Measurements from ENCODE around the gene NEUROG1.
A peak's percentile ranks its signal among the peaks of the same experiment; 100 is the strongest.

Gene NEUROG1

GRCh38 chr5:135561266-135561665, 25.5 kb upstream of the NEUROG1 start:
- no peak for DNase-seq

GRCh38 chr5:135560858-135561257, 25.1 kb upstream of the NEUROG1 start:
- peak; percentile 81 for DNase-seq

DNA sequence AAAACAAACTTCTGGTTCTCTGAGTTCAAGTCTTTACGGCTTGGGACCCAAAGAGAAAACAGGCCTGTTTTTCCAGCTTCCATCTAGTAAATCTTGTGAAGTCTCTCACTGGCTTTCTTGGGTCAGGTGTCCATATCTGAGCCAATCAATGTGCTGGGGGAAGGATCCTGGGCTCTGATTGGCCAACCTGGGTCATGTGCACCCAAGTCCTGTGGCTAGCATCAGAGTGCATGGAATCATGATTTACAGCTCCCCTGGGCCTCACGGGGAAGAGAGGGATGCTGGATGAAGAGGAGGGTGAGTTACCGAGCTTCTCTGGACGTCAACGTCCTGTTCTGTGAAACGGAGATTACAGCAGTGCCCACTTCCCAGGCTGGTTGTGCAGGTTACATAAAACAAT, 23.6 kb upstream of the NEUROG1 start:
- no peak for DNase-seq

DNA sequence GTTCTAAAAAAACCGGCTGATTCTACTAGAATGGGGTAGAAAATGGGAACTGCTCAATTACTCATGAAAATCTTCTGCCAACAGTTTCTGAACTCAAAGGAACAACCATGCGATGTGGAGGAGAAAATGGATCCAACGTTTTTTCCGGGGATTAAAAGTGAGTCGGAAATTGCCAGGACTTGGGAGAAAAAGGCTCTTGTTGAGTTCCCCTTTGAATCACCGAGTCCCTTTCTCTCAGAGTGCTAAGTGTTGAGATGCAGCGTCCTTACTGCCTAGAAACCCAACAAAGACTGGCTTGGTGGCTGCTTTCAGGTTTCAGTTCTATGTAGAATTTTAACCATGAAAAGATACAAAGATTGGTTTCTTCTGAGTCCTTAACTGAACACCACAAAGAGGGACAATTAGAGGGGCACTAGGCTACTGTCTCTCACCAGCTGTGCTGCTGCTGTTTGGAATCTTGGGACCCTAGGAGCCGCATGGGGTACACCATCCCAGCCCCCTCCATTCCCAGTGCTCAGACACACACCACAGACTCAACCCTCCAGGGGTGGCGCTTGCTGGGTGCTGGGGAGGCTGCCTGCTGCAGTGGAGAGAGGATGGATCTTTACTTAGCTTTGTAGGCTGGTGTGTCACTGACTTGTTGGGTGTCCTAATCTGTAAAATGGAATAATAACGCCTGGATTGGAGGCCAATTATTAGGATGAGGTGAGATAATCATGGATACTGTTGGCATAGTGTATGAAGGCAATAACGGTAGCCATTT, 21.5 kb upstream of the NEUROG1 start:
- DNase-seq = no peak

DNA sequence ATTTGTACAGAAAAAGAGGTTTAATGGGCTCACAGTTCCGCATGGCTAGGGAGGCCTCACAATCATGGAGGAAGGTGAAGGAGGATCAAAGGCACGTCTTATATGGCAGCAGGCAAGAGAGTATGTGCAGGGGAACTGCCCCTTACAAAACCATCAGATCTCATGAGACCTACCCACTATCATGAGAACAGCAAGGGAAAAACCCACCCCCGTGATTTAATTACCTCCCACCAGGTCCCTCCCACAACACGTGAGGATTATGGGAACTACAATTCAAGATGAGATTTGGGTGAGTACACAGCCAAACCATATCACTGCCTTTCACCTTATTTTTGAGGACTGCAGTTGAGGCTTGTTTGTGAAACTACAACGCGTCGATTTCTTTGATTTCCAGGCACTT, 20.9 kb upstream of the NEUROG1 start:
- DNase-seq = no peak

- no peak for DNase-seq
Measured at GRCh38 chr5:135555530-135555929, 19.8 kb upstream of the NEUROG1 start.

DNA sequence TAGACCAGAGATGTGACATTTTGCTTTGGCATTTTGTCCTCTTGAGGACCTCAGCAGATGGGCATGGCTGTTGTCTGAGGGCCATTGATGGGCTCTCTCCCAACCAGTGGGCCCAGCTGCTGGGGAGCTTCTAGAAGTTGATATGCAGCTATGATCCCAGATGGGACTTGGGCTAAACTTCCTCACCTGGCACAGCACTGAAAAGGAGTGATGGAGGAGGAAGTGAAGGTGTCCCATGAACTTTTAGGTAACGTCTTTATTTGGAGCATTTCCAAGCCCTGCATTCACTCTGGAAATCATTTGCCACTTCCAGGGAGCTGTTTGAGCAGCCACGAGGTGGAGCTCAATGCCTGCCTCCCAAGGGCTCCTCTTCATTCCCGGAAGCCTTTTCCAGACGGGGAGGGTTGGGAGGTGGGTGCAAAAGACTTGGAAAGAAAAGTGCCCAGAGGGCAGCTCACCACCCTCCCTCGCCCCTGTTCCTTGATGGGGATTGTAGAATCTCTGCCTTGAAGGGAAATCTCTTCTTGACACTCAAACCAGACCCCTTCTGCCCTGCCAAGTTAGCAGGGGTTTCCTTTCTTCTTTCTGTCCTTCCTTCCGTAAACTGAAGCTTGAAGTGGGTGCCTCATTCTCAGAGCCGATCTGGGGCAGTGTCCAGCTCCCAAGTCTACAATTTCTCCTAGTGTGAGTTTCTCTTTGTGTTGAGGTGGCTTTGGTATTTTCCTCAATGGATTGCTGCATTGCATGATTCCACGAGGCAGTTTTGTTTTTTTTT, 18.1 kb upstream of the NEUROG1 start:
- no peak for DNase-seq

- DNase-seq = peak; percentile 68
Measured at GRCh38 chr5:135551593-135552447, 16.1 kb upstream of the NEUROG1 start.

DNA sequence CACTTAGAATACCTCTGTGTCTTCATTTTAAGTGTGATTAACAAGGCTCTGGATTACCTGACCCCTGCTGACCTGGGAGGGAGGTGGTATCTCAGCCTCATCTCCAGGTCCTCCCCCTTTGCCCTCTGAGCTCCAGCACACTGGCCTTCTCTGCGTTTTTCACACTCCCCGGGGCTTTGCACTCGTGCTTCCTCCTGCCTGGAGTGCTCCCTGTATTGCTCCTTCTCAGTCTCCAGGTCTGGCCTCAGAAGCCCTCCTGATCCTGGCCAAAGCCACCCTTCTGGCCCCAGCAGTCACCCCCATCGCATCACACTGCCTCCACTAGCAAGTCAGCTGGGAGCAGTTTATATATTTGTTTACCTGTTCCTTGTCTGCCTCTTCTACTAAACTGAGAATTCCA, 13.6 kb upstream of the NEUROG1 start:
- DNase-seq = no peak

GRCh38 chr5:135547590-135548254, 12.0 kb upstream of the NEUROG1 start:
- no peak for DNase-seq

GRCh38 chr5:135546912-135547311, 11.1 kb upstream of the NEUROG1 start:
- no peak for DNase-seq

DNA sequence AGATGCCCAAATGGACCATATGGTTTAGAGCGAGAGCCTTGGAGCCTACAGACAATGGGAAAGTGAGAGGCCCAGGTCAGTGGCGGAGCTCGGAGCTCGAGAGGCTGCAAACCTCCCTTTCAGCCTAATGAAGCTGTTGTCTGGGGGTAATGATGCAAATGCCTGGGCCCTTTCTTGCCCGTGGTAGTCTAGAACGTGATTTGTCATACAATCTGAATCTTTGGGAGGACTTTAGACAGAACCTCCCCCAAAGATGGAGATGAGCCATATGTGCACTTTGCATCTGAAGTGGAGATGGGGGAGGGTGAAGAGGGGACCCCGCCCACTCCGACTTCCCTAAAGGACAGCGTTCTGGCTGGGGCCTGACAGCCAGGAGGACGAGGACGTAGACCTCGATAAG, 10.3 kb upstream of the NEUROG1 start:
- no peak for DNase-seq

GRCh38 chr5:135545099-135545498, 9.3 kb upstream of the NEUROG1 start:
- DNase-seq = no peak

DNA sequence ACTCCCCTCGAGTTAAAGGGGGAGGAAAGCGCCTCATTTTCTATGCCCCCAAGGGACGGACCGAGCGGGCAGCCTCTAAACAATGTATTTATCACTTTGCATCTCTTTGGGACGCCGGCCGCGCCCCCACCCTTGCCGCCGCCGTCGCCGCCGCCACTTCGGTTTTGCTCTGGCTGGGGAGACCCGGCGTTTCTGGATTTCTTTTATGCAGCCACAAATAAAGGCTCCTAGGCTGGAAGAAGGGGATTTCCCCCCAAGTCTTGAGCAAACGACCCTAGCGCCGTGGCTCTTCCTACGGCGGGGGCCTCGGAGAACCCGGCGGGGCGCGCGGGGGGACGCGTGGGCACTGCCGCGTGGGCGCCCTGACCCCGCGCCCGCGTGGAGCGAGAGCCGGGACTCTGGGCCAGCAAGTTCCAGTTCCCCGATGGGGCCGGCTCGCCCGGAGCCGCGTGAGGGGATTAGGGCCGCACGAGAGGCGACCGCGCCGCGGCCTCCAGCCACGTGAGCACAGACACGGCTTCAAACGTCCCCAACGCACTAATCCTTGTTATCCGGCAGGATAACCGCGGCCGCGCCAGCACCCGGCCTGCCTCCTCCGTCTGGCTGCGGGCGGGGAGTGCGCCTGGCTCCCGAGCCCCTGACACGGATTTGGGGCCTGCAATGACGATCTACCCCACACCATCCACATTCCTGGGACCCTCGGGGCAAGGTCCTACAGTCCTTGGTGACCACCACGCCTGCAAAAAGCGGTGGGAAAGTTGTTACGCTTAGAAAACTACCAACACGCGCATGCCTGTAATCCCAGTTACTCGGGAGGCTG, 7.9 kb upstream of the NEUROG1 start:
- no peak for DNase-seq

DNA sequence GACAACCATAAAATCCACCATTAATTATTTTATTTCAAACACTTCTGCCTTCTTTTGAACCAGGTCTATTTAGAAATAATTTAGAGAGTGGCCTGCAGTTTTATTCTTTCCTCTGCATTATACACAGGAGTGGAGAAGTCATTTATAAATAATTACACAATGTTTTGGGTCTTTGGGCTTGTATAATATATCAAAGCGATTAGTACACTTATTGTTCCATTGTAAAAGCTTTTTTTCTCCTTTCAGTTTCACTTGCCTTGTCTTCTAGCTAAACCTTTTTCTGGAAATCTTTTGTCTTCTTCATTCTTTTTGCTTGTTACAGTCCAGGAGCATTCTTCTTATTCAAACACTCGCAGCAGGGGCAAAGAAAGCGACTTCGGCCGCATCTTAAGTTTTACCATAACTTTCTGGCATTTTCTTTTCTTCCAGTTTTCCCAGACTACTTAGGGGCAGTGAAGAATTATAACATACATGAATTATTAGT, 7.3 kb upstream of the NEUROG1 start:
- no peak for DNase-seq

- DNase-seq = no peak
Measured at GRCh38 chr5:135541807-135542502, 6.2 kb upstream of the NEUROG1 start.

GRCh38 chr5:135539430-135540005, 3.8 kb upstream of the NEUROG1 start:
- no peak for DNase-seq

GRCh38 chr5:135538261-135538660, 2.5 kb upstream of the NEUROG1 start:
- DNase-seq = no peak

DNA sequence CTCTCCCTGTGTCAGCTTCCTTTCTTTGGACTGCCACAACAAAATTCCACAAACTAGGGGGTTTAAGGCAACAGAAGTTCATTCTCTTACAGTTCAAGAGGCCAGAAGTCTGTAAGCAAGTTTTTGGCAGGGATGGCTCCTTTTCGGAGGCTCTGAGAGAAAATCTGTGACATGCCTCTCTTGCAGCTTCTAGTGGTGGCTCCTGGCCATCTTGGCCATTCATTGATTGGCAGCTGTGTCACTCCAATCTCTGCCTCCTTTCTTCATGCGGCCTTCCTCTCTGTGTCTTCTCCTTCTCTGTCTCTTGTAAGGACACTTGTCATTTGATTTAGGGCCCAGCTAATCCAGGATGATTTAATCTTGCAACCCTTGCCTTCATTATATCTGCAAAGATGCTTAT, 2.0 kb upstream of the NEUROG1 start:
- no peak for DNase-seq

DNA sequence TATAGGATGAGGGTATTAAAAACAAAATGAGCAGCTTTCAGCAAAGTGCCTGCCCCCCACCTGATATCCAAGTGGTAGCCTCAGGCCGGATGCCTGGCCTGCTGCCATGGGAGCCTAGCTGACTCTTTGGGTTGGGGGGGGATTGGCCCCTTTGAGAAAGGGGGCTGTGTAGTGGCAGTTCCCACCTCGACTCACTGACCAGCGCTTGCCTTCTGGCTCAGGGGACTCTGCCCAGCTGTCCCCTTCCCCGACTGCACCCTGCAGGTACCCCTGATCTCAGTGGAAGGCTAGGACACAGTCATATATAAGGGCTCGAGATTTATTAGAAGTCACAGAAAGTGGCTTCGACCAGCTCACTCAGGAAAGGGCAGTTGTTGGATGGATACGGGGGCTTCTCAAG, 1.5 kb upstream of the NEUROG1 start:
- DNase-seq = no peak

DNA sequence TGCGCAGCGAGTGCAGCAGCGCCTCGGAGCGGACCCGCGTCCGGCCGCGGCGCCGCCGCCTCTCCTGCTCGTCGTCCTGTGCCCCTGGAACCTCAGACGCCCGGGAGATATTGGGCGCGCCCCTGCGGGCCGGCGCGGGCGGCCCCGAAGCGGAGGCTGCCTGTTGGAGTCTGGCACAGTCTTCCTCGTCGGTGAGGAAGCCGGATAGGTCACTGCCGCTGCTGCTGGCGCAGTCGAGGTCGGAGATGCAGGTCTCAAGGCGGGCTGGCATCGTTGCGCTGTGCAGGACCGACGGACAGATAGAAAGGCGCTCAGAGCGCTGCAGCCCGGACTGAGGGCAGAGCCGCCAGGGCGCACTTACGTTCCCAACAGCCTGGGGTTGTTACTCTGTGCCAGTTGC, 344 bp downstream of the NEUROG1 start:
- DNase-seq = no peak

Measured in 8988T (cell line).